ENCODE data around the gene CHRM4.

The CHRM4 gene

GRCh38 chr11:46346886-46347636 is 44.5 kb downstream of the CHRM4 start, which contains the start of gene DGKZ:
DGKZ (plus strand) TSS chr11:46347463; CDS start chr11:46347660, 197 bp downstream.
- peak; percentile 23 for DNase-seq (ENCODE audit: low read depth)

DNA sequence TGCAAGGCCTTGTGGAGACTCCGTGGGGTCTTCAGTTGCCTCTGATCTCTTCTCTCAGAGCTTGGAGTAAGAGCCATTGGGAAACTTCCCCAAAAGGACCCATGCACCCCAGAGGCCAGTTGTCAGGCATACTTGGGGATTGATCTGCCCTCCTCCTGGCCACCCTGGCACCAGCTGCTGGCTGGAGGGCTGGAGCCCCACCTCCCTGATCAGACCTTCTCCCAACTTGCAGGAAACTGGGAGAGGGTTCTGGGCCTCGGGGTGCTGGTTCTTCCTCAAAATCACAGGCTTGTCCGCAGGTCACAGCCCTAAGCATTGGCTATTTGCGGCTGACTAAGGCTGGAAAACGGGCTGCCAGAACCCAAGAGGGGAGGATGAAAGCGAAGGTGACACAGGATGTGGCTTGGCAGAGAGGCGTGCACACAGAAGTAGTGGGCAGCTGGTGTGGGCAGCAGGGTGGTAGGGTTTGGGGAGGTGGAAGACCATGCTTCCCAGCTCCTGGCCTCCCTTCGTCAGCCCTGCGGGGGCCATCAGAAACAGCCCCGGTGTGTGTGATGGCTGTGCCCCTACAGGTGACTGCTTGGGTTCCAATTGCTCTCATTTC is 45.6 kb downstream of the CHRM4 start:
- DNase-seq (ENCODE audit: low read depth), result no peak

DNA sequence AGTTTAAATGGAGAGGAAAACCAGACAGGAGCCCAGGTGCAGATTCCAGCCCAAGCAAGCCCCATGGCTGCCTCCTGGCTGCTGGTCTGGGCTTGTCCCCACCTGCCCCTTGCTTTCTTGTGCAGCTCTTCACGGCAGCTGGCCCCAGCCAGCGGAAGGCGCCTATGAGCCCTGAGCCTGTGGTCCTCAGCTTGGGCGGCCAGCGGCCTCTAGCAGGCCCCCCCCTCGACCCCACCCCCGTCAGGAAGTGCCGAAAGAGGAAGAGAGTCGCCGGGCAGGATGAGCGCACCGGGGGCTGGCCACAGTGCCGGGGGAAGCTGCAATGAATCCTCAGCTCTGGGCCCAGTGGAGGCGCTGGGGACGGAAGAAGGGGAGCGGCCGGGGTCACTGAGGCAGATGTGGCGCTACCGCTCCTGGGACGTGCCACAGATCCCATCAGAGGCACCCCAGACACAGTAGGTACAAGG is 46.4 kb downstream of the CHRM4 start:
- no peak for DNase-seq (ENCODE audit: low read depth)

- DNase-seq (ENCODE audit: low read depth), result no peak
These were observed 48.1 kb downstream of the CHRM4 start for GRCh38 chr11:46343520-46343919.

DNA sequence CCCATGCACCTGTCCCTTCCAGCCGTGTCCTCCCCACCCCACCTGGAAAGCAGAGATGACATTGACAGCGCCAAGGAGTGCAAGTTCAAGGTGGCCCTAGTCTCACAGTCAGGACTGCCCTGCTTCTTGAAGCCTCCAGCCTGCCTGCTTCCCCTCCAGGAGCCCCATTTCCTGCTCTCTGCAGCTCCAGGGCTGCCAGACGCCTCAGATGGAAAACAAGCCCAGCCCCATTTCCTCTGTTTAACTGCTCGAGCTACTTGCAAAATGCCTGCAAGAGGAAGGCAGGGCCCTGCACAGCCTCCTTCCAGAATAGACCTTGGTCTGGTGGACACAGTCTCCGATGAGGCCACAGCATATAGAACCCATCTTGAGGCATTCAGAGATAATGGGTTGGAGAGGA is 49.3 kb downstream of the CHRM4 start:
- no peak for DNase-seq (ENCODE audit: low read depth)

GRCh38 chr11:46341454-46341853 is 50.1 kb downstream of the CHRM4 start:
- DNase-seq (ENCODE audit: low read depth), result no peak

DNA sequence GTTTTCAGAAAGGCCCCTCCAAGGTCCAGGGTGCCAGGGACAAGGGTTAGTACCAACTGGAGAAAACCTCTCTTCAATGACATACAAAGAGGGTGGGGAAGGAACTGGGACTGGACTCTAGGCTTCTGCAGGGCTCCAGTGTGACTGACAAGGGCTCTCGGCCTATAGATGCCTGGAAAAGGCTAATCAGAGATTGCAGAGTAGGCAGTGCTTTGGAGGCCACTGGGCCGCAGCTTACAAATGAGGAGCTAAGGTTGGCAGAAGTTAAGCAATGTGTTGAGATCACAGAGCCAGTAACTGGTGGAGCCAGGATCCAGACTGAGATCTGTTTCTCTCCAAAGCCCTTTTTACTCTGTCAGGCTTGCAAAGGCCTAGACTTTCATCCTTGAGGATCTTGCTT is 51.8 kb downstream of the CHRM4 start:
- DNase-seq (ENCODE audit: low read depth), result no peak

- DNase-seq (ENCODE audit: low read depth), result no peak
These were observed 52.4 kb downstream of the CHRM4 start for GRCh38 chr11:46338988-46339666.

- no peak for DNase-seq (ENCODE audit: low read depth)
These were observed 53.0 kb downstream of the CHRM4 start for GRCh38 chr11:46338636-46338987.

DNA sequence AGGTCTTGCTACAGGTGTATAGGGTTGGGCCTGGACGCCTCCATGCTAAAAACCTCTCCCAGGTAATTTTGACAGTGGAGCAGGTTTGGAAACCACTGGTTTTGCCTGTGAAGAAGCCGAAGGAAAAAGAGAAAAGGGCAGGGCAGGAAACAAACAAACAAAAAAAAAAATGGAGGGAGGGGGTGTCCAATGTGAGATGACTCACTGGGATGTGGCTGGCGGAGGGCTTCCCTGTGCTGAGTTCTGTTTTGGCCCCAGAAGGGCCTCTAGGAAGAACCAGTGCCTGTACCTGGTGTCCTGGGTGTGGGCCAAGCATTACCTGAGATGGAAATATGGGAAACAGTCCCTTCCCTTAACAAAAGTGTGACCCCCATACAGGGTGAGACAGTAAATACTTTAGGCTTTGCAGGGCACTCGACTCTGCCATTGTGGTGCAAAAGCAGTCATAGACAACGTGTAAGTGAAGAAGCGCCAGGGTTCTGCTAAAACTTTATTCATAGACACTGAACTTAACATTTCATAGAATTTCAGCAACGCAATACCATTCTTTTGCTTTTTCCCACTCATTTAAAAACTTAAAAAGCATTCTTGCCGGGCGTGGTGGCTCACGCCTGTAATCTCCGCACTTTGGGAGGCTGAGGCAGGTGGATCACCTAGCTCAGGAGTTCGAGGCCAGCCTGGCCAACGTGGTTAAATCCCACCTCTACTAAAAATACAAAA is 53.8 kb downstream of the CHRM4 start:
- no peak for DNase-seq (ENCODE audit: low read depth)

DNA sequence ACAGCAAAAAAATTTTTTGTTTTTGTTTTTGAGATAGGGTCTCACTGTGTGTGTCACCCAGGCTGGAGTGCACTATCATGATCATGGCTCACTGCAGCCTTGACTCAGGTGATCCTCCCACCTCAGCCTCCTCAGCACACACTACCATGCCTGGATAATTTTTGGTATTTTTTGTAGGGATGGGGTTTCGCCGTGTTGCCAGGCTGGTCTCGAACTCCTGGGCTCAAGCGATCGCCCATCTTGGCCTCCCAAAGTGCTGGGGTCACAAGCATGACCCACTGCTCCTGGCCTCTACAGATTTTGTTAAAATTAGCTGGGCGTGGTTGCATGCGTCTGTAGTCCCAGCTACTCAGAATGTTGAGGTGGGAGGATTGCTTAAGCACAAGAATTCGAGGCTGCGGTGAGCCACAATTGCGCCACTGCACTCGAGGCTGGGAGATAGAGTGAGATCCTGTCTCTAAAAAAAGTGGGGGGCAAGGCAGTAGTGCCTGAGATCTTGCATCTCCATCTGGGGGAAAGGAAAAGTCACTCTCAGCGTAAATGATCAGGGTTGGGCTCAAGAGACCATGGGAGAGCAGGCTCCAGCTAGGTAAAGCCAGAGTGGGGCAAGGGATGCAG is 54.9 kb downstream of the CHRM4 start:
- DNase-seq (ENCODE audit: low read depth), result no peak

GRCh38 chr11:46335890-46336562 is 55.5 kb downstream of the CHRM4 start:
- DNase-seq (ENCODE audit: low read depth), result no peak

- DNase-seq (ENCODE audit: low read depth), result no peak
These were observed 56.3 kb downstream of the CHRM4 start for GRCh38 chr11:46335271-46335670.

DNA sequence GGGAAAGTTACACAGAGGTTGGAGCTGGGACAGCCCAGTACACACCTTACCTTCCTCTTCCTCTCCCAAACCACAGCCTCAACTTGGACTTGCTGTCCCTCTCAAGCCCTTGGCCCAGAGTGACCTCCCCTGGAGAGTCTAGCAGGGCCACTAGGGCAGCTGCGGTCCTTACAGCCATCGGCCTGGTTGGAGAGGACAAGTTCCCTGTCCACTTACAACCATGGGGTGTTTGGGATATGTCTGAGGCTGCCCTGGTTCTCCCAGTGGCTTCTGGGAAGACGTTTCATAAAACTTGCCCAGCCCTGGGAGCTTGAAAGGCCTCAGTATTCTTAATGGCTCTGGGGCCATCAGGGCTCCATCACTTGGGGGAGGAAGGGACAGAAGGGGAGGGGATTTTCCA is 57.4 kb downstream of the CHRM4 start:
- DNase-seq (ENCODE audit: low read depth), result no peak
